Osteoblast (primary cell): ENCODE results near the gene EVPL. TPM values are rescaled to one million over a fixed set of nuclear protein-coding genes. Genes with fewer than 3 reads are reported as not detected.

Experiments
- DNase-seq: peaks from one replicate; pipeline ENCODE4 v3.0.0; 2011; ENCODE audit warnings: low spot score, mixed read lengths; ENCODE audit not compliant: insufficient read length; ENCODE audit errors: missing footprints
- H2AFZ ChIP-seq: 2 replicates; pipeline ENCODE4 v1.6.0; 2011; ENCODE audit warnings: mild to moderate bottlenecking, low read length
- H3K27ac ChIP-seq: 2 replicates; pipeline ENCODE4 v1.5.1; 2011; ENCODE audit warnings: mild to moderate bottlenecking, low read depth, low read length, moderate library complexity
- H3K27me3 ChIP-seq: 2 replicates; pipeline ENCODE4 v1.6.0; 2012; ENCODE audit warnings: mild to moderate bottlenecking, control low read depth, inconsistent platforms, low read length, moderate library complexity; ENCODE audit not compliant: insufficient read depth
- H3K36me3 ChIP-seq: 2 replicates; pipeline ENCODE4 v1.5.1; 2011; ENCODE audit warnings: mild to moderate bottlenecking, low read length, control low read depth, moderate library complexity; ENCODE audit not compliant: insufficient read depth
- H3K4me1 ChIP-seq: 2 replicates; pipeline ENCODE4 v1.5.1; 2011; ENCODE audit warnings: mild to moderate bottlenecking, low read length, control low read depth, moderate library complexity; ENCODE audit not compliant: insufficient read depth
- H3K4me2 ChIP-seq: 2 replicates; pipeline ENCODE4 v1.6.0; 2011; ENCODE audit warnings: mild to moderate bottlenecking, low read length; ENCODE audit not compliant: insufficient read depth
- H3K4me3 ChIP-seq: fragments of 200-600 bp; sonication (generic); 3 replicates; pipeline ENCODE4 v1.5.1; 2012; ENCODE audit warnings: mild to moderate bottlenecking, low read length, inconsistent platforms; ENCODE audit not compliant: insufficient read depth
- H3K79me2 ChIP-seq: 2 replicates; pipeline ENCODE4 v1.6.0; 2012; ENCODE audit warnings: mild to moderate bottlenecking, low read length, control low read depth, inconsistent platforms; ENCODE audit not compliant: insufficient read depth
- H3K9me3 ChIP-seq: 2 replicates; pipeline ENCODE4 v1.5.1; 2011; ENCODE audit warnings: low read depth, low read length, control low read depth
- H4K20me1 ChIP-seq: 2 replicates; pipeline ENCODE4 v1.6.0; 2012; ENCODE audit warnings: mild to moderate bottlenecking, low read length, control low read depth; ENCODE audit not compliant: insufficient read depth
- CTCF ChIP-seq: IDR thresholded peaks from 2 replicates; pipeline ENCODE4 v1.5.1; 2011; ENCODE audit warnings: mild to moderate bottlenecking, low read depth, low read length, moderate library complexity; ENCODE audit errors: extremely low read depth
- total RNA-seq: library from RNA; depleted of rRNA; stranded (reverse); fragments of >200 nt; gene quantifications from 2 replicates; pipeline ENCODE4 v1.2.3, GENCODE V29; 2012

The EVPL gene
- total RNA-seq, 1 donor: not detected

DNA sequence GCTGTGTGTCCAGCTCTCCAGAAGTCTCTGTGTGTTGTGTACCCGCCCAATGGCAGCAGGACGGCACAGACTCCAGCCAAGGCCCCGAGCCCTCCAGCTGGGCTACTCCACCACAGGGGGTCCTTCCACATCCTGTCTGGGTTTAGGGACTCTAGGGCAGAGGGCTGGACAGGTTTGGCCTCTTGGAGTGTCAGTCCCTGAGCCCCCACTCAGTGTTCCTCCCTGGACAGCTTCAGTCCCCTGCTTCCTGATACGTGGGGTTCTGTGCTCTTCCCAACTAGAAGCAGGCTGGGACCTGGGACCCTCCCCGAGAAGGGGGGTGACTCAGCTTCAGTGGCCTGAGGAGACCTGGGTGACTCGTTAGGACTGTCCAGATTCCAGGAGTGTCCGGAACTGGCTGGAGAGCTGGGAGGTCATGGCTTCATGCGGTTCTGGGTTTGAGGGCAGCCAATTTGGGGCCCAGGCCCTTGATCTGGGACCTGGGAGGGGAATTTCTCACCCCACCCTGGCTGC lies 22.3 kb downstream of the EVPL start:
- H4K20me1 ChIP-seq: no peaks in the 10 kb centered on the region
- no peak overlapping the region for H3K4me2 ChIP-seq
- no peaks in the 10 kb centered on the region for H3K4me1 ChIP-seq
- H3K9me3 ChIP-seq: no peaks in the 10 kb centered on the region
- no peak overlapping the region for H3K4me3 ChIP-seq
- H3K27ac ChIP-seq: no peak overlapping the region
- no peak overlapping the region for H2AFZ ChIP-seq
- TF ChIP-seq CTCF: no peak
- H3K27me3 ChIP-seq: no peaks in the 10 kb centered on the region
- no peaks in the 10 kb centered on the region for H3K36me3 ChIP-seq
- H3K79me2 ChIP-seq: no peaks in the 10 kb centered on the region
- peak; percentile 86 for DNase-seq

GRCh38 chr17:76003915-76004314 lies 23.2 kb downstream of the EVPL start:
- H3K4me3 ChIP-seq: no peak overlapping the region
- no peaks in the 10 kb centered on the region for H3K36me3 ChIP-seq
- no peak overlapping the region for H3K4me2 ChIP-seq
- peak; percentile 76 for DNase-seq
- H3K4me1 ChIP-seq: no peaks in the 10 kb centered on the region
- H2AFZ ChIP-seq: no peak overlapping the region
- H3K79me2 ChIP-seq: no peaks in the 10 kb centered on the region
- TF ChIP-seq CTCF: no peak
- no peaks in the 10 kb centered on the region for H4K20me1 ChIP-seq
- H3K9me3 ChIP-seq: no peaks in the 10 kb centered on the region
- no peaks in the 10 kb centered on the region for H3K27me3 ChIP-seq
- no peak overlapping the region for H3K27ac ChIP-seq

- no peaks in the 10 kb centered on the region for H3K79me2 ChIP-seq
Observed at GRCh38 chr17:76002100-76002499, 25.0 kb downstream of the EVPL start.

More at GRCh38 chr17:76002100-76002499, 25.0 kb downstream of the EVPL start:
- Histone ChIP-seq H4K20me1 (no peaks in the 10 kb centered on the region), H3K27ac (no peak overlapping the region), H3K4me2 (no peak overlapping the region), H2AFZ (no peak overlapping the region), H3K4me3 (no peak overlapping the region), H3K9me3 (no peaks in the 10 kb centered on the region), H3K4me1 (peaks cover 3% of the 10 kb centered on the region), H3K27me3 (no peaks in the 10 kb centered on the region), H3K36me3 (no peaks in the 10 kb centered on the region)
- peak; percentile 45 for DNase-seq
- no peak for TF ChIP-seq CTCF
